NT2/D1 (cell line): Measurements from ENCODE around the gene RPS6KA4.
"Not testable (repeated sequence)": the region's sequence is repeated elsewhere in the genome, so short reads cannot be mapped to it uniquely, and the experiment has no call there.

Experiments used
- DNase-seq: peaks from one replicate; pipeline ENCODE4 v3.0.0-alpha.2; 2011; ENCODE audit warnings: low read depth, low spot score
- H3K27me3 ChIP-seq: 2 replicates; pipeline ENCODE4 v1.6.0; 2011; ENCODE audit warnings: mild to moderate bottlenecking; ENCODE audit not compliant: insufficient read length, insufficient read depth
- H3K36me3 ChIP-seq: 2 replicates; pipeline ENCODE4 v1.6.1; 2011; ENCODE audit warnings: mild to moderate bottlenecking, low read length, mixed read lengths; ENCODE audit not compliant: insufficient read depth, insufficient read length
- H3K4me1 ChIP-seq: 2 replicates; pipeline ENCODE4 v1.5.1; 2011; ENCODE audit not compliant: insufficient read depth, insufficient read length
- H3K4me3 ChIP-seq: 2 replicates; pipeline ENCODE4 v1.5.1; 2011; ENCODE audit warnings: low read depth; ENCODE audit not compliant: insufficient read length
- H3K9ac ChIP-seq: 2 replicates; pipeline ENCODE4 v1.6.0; 2011; ENCODE audit warnings: low read depth; ENCODE audit not compliant: insufficient read length
- H3K9me3 ChIP-seq: 2 replicates; pipeline ENCODE4 v1.5.1; 2011; ENCODE audit warnings: mild to moderate bottlenecking, low read length; ENCODE audit not compliant: insufficient read depth
- SUZ12 ChIP-seq: IDR thresholded peaks from 2 replicates; pipeline ENCODE4 v1.6.1; 2011; ENCODE audit not compliant: insufficient read length, insufficient read depth; ENCODE audit errors: extremely low read depth
- YY1 ChIP-seq: IDR thresholded peaks from 2 replicates; pipeline ENCODE4 v1.6.1; 2011; ENCODE audit not compliant: insufficient read length, insufficient read depth
- ZNF274 ChIP-seq: IDR thresholded peaks from 2 replicates; pipeline ENCODE4 v1.6.1; 2011; ENCODE audit warnings: mild to moderate bottlenecking, low read depth, low read length

RPS6KA4 gene

GRCh38 chr11:64413417-64413816 is 54.5 kb downstream of the RPS6KA4 start:
- no peaks in the 10 kb centered on the region for H3K27me3 ChIP-seq
- no peak overlapping the region for H3K9ac ChIP-seq
- no peaks in the 10 kb centered on the region for H3K36me3 ChIP-seq
- no peak for DNase-seq
- TF ChIP-seq SUZ12 (no peak), YY1 (no peak), ZNF274 (no peak)
- no peaks in the 10 kb centered on the region for H3K9me3 ChIP-seq
- no peak overlapping the region for H3K4me3 ChIP-seq
- H3K4me1 ChIP-seq = peaks cover 16% of the 10 kb centered on the region

DNA sequence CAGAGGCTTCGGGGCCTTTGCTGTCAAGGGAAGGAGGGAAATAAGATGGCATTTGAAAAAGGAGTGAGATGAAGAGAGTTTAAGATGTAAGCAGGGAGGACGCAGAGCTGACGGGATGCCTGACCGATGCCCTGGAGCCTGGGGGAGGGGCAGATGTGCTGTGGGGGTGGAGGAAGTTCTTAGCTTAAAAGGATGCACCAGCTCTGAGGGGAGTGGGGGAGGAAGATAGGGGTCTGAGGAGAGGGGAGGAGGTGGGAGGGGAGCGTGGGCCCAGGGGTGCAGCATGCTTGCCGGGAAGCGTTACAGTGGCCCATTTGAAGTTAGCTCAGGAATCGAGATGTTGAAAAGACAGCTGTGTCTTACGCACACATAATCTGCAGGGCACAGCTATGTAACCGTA is 56.3 kb downstream of the RPS6KA4 start:
- H3K4me3 ChIP-seq = no peak overlapping the region
- peaks cover 13% of the 10 kb centered on the region for H3K4me1 ChIP-seq
- no peaks in the 10 kb centered on the region for H3K27me3 ChIP-seq
- peak overlapping the region; percentile 0 for H3K9ac ChIP-seq
- no peak for TF ChIP-seq YY1
- TF ChIP-seq SUZ12 = no peak
- no peak for TF ChIP-seq ZNF274
- H3K36me3 ChIP-seq = no peaks in the 10 kb centered on the region
- 0 out of 2 replicates have a peak, but pooled peaks cover 4% of the 10 kb centered on the region for H3K9me3 ChIP-seq
- no peak for DNase-seq

DNA sequence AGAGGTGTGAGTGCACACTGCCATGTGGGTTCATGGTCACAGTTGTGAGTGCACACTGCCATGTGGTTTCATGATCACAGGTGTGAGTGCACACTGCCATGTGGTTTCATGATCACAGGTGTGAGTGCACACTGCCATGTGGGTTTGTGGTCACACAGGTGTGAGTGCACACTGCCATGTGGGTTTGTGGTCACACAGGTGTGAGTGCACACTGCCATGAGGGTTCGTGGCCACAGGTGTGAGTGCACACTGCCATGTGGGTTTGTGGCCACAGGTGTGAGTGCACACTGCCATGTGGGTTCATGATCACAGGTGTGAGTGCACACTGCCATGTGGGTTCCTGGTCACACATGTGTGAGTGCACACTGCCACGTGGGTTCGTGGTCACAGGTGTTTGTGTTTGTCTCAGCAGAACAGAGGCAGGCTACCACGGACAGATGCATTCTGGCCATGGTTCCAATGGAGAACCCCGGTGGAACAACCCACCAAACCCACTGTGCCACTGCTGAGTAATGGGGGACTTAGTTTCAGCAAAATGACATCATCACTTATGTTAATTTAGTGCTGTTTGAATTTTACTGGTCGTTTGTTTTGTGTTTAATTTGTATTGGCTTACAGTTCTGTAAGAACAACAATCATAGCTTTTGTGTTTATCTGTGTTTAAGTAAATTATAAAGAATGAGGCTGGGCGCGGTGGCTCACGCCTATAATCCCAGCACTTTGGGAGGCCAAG is 57.2 kb downstream of the RPS6KA4 start:
- Histone ChIP-seq H3K27me3 (no peaks in the 10 kb centered on the region), H3K36me3 (no peaks in the 10 kb centered on the region), H3K9me3 (peaks cover 10% of the 10 kb centered on the region), H3K4me3 (no peak overlapping the region), H3K4me1 (peaks cover 13% of the 10 kb centered on the region), H3K9ac (no peak overlapping the region)
- TF ChIP-seq ZNF274 (no peak), SUZ12 (no peak), YY1 (no peak)
- no peak for DNase-seq

- DNase-seq, H3K27me3 ChIP-seq, H3K36me3 ChIP-seq, H3K4me3 ChIP-seq, H3K9ac ChIP-seq: not testable (repeated sequence)
- peaks cover 24% of the 10 kb centered on the region for H3K9me3 ChIP-seq
- peaks cover 13% of the 10 kb centered on the region for H3K4me1 ChIP-seq
Measured at GRCh38 chr11:64418233-64418632, 59.3 kb downstream of the RPS6KA4 start.

GRCh38 chr11:64419257-64419790 is 60.4 kb downstream of the RPS6KA4 start:
- DNase-seq = no peak
- peaks cover 13% of the 10 kb centered on the region for H3K4me1 ChIP-seq
- H3K4me3 ChIP-seq = no peak overlapping the region
- TF ChIP-seq YY1 = no peak
- no peaks in the 10 kb centered on the region for H3K27me3 ChIP-seq
- H3K36me3 ChIP-seq = no peaks in the 10 kb centered on the region
- no peak overlapping the region for H3K9ac ChIP-seq
- peaks cover 24% of the 10 kb centered on the region for H3K9me3 ChIP-seq

DNA sequence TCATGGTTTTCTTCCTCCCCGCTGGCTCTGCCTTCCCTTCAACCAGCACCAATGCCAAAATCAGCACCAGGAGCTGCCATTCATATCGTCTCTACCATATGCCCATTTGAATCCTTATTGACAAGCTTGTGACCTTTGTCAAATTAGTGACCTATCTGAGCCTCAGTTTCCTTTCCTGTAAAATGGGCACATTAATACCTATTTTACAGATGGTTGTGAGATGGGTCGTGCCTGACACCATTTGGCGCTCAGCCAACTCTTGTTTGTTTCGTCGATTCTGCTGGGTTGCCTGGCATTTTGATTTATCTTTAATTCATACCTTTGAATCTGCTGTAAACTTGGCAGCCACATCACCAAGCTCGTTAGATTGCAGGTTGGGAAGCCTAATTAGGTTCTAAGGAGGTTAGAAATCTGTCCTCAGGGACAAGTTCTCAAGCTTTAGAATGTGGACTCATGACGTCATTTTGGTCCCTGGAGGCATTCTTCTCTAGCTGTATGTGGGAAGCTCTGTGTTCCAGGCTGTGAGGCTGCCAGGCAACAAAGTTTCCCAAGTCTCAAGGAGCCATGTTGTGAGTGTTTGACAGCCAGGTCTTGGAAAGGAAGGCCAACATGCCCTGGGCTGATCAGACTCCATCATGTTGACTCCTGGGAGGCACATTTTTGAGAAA is 61.0 kb downstream of the RPS6KA4 start:
- no peak for DNase-seq
- Histone ChIP-seq H3K27me3 (no peaks in the 10 kb centered on the region), H3K4me1 (peaks cover 11% of the 10 kb centered on the region), H3K36me3 (no peaks in the 10 kb centered on the region), H3K9me3 (peaks cover 24% of the 10 kb centered on the region), H3K9ac (no peak overlapping the region), H3K4me3 (no peak overlapping the region)
- TF ChIP-seq YY1 (no peak), SUZ12 (no peak), ZNF274 (no peak)
